NCI-H2196 treated with DMSO at 0.1 percent for 48 hours (cell line): ENCODE measurements around the gene SLC8A2.

ENCODE experiments used
- DNase-seq: peaks from one replicate; lab custom pipeline; 2025; ENCODE audit not compliant: unreplicated experiment; lab: John Stamatoyannopoulos, UW

SLC8A2 gene, protein sequence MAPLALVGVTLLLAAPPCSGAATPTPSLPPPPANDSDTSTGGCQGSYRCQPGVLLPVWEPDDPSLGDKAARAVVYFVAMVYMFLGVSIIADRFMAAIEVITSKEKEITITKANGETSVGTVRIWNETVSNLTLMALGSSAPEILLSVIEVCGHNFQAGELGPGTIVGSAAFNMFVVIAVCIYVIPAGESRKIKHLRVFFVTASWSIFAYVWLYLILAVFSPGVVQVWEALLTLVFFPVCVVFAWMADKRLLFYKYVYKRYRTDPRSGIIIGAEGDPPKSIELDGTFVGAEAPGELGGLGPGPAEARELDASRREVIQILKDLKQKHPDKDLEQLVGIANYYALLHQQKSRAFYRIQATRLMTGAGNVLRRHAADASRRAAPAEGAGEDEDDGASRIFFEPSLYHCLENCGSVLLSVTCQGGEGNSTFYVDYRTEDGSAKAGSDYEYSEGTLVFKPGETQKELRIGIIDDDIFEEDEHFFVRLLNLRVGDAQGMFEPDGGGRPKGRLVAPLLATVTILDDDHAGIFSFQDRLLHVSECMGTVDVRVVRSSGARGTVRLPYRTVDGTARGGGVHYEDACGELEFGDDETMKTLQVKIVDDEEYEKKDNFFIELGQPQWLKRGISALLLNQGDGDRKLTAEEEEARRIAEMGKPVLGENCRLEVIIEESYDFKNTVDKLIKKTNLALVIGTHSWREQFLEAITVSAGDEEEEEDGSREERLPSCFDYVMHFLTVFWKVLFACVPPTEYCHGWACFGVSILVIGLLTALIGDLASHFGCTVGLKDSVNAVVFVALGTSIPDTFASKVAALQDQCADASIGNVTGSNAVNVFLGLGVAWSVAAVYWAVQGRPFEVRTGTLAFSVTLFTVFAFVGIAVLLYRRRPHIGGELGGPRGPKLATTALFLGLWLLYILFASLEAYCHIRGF

DNA sequence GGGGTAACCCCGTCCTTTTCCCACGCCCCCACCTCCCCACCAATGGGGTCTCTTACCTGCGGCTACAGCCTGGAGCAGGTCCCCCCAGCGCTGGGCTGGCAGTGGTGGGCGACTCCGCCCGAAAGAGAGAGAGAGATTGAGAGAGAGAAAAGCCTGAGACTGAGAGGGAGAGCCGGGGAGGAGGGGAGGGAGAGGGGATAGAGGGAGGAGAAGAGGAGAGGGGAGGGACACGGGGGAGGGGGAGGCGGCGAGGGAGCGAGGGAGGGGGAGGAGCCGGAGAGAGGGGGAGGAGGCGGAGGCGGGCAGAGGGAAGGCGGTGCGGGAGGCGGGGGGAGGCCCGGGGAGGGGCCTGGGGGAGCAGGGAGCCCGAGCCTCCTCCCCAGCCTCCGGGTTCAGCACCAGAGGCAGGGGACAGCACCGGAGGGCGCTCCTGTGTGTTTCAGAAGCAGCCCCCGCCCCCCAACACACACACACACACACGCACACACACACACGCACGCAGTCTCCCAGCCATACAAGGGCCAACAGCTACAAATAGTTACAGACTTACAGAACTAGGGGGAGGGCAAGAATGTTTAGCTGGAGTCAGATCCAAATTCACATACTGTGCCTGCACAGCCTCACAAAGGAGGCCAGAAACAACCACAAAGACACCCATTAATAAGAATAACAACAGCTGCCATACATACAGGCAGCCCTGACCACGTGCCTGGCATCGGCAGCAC is at the start of gene SLC8A2:
Gene SLC8A2 (minus strand): TSS at position 161 of the 725 bp plus-strand sequence. CDS start 5,490 bp downstream, outside the sequence.
- DNase-seq = peak; percentile 63

DNA sequence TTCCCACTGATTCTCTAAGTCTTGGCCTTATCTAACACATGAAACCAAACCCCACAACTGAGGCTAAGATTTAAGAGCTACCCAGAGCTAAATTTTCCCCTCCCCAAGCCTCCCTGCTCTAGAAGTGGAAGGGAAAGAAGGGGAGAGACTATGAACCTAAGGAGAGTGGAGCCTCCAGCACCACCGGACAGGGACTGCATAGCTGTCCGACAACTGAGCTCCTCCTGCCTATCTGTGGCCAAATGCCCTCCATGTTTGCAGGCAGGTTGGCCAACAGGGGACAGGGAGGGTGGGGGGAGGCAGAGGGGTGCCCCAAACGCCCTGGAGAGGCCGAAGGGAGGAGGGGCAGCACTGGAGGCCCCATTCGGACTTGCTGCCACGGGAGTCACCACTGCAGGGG is 49.1 kb upstream of the SLC8A2 start:
- no peak for DNase-seq

DNA sequence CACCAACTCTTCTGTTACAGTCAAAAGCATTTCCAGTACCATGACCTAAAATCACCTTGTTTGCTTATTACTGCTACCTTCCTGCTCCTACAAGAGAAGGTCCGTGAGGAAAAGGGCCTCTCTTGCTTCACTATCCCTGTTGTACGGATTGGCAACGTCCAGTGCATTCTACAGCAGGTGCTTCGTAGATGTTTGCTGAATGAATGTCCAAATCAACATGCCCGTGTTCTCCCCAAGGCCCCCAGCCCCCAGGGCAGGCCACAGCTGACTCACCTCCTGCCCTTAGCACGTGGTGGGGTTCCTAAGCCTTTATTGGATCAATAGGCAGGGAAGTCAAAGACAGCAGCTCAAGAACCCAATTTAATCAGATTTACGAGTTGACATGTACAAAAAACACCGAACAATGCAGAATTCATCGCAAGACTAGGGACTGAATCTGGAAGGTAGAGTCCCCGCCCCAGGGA is 48.7 kb upstream of the SLC8A2 start:
- DNase-seq = no peak

DNA sequence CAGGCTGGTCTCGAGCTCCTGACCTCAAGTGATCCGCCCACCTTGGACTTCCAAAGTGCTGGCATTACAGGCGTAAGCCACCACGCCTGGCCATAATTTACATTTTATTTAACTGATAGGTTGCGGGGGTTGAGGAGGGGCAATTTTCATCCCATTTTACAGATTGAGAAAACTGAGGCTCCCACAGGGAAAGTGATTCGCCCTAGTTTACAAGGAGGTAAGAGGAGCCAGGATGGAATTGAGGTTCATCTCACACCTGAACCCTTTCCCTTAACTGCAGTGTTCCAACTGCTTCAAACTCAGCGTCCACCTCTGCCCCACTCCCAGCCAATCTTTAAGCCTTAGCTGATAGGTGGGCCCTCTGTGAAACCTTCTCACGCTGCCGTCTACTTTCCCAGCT is 47.2 kb upstream of the SLC8A2 start:
- no peak for DNase-seq

DNA sequence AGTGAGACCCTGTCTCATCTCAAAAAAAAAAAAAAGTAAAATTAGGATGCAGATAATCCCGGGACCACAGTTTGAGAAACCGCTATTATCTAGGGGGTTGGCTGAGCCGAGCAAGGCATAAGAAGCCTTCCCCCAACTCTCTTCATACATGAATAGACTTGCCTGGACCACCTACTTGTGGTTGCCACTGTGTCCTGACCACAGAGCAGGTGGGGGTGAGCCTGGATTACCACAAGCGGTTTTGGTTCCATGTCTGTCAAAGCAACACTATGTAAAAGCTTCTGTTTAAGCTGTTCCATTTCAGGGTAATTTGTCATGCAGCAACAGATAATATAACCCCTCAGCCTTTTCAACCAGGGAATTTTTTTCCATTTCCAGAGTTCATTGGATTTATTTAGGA is 46.4 kb upstream of the SLC8A2 start:
- DNase-seq = no peak

DNA sequence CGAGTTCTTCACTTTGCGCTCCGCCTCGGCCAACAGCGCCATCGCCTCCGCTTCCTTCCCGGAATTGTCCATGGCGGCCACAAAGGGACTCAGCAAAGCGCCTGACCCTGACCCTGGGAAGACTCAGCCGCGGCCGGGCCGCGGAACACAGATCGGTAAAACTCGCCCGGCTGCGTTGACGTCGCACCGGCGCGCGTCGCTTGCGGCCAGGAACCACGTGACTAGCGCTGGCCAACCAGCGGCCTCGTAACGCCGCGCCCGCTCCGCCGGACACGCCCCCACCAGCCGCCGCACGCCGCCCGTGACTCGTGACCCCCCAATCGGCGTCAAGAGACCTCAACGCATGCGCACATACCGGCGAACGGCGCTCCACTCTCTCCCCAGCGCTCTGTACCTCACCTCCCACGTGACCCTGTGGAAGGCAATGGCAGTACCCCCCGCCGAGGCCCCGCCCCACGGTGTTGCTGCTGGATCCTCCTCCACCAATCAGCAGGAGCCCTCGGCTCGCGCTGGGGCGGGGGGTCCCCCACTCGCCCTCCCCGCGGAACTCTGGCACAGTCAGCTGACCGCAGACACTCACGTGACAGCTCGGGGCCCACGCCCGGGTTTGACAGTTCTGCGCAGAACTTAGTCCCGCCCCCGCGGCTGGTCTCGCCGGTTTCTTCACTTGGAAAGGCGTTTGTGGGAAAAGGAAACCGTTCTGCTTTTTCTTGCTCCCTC is 43.3 kb upstream of the SLC8A2 start, which contains the start of gene NAPA:
Gene NAPA (minus strand): TSS at position 195 of the 720 bp plus-strand sequence. CDS start 123 bp downstream, at position 72.
- DNase-seq = peak; percentile 100

DNA sequence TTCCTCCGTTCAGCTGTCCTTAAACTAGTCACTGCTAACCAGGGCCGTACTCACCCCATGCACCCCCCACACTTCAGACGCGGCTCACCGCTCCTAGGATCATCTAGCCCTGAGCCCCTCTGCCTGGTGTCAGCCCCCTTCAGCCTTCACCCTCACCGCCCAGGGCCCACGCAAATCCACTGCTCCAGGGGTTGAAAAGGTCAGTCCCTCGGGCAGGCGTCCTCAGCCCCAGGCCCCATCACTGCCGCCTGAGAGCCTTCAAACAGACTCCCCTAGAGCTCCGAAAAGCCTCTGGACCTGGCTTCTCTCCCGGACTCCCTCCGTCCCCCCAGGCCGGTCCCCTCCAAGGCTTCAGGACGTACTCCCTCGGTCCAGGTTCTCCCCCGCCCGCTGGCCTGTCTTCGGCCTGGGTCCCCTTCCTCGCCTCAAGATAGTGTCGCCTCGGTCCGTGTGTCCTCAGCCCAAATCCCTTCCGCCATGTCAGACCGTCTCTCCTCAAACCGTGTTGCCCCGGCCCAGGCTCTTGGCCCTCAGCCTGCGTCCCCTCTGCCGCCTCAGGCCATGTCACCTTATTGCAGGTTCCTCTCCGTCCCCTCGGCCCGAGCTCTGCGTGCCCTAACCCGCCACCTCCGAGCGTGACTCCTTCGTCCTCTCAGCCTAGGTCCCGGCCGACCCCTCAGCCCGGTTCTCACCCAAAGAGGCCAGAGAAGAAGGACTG is 42.6 kb upstream of the SLC8A2 start:
- DNase-seq = no peak

DNA sequence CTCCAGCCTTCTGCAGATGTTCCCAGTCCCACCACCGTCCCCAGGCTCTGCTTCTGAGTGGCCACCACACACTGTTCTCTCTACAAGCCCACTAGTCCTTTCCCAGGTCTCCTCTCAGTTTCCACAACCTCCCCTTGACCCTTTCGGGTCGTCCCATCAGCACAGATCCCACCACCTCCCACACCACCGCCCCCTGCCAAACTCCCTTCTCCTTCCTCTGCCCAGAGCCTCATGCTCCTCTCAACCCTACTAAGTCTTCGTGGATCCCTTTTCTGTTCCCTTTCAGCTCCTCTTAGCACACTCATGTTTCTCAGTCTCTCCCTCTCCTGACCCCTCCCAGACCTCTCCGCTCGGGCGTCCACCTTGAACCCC is 41.2 kb upstream of the SLC8A2 start:
- no peak for DNase-seq

DNA sequence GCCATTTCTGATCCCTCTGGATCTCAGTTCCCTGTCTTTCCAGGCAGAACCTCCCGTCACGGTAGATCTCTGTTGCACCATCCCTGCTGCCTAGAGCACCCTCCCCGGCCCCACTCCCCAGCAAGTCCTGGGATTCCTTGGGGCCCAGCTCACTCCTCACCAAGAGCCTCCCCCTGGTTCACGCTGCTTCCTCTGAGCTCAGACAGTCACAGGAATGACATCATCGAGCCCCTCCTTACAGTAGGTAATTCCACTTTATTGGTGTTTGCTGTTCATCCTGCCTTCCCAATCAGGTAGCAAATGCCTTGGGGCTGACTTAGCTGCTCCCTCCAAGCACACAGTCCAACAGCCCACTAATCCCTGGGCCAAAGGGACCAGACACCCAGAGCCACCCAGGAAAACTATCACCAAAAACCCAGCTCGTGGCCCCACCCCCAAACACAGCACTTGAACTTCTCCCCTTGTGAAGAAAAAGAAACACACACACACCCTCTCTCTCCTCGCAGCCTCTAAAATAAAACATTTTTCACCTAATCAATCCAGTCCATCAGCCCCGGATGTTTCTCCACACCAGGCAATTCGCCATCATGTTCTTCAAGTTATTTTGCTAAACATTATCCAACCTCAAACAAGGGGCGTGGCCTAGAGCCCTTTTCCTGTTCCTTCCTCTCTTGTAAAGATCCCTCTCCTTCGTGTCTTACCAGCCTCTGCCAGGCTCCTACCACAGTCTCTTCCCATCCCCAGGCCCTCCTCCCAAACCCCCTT is 40.7 kb upstream of the SLC8A2 start:
- no peak for DNase-seq

DNA sequence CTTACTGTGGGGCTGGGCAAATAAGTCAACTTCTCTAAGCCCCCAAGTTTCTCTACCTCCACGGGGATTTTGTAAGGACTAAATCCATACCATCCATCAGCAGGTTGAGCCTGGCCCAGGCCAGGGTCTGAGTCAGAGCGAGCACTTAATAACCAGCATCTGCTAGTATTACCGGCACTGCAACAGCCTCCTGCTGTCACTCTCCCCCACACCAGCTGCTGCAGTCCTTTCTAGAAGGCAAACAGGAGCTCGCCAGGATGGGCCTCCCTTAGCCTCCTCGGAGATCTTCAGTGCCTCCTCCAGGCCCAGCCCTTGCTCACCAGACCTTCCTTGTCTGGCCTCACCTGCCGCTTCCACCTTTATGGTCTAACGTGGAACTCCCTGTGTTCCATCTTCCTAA is 40.0 kb upstream of the SLC8A2 start:
- DNase-seq = no peak

DNA sequence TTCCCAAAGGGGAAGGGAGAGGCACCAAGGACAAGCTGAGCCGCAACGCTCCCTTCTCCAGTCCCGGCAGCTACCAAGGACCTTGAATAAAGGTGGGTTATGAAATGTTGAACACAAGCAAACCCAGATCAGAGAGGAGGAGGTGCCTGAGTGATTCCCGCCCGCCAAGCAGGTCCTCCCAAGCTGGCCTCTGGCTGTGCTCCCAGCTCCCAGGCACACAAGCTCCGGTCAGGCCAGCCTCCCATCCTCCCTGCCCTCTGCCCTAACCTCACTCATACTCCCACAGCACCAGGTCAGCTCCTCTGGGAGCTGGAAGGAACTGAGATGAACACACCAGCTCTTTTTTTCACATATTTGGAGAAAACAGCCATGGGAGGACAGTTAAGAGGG is 39.4 kb upstream of the SLC8A2 start:
- DNase-seq = no peak

DNA sequence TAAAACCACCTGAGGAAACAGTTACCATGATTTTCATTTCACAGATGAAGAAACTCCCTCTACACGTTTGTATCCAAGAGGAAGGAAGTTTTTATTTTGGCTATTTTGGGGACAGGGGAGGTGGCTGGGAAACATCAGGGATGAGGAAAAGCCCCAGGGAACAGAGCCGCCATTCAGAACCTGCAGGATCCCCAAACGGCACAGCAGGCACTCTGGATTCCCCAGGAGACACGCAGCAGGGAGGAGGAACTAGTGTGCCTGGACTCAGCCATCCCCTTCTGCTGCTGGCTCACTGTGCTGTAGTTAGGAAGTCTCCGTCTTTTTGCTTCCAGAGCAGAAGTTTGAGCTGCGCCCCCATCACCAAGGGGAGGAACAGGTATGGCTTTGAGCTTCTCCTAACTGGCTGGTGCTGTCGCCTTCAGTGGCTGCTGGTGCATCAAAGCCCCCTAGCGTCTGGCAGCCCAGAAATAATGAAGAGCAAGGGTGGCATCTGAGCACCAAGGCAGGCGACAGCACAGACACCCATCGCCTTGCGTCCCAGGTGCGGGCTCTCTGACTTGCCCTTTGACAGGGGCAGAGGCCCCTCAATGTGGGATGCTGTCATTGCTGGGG is 38.9 kb upstream of the SLC8A2 start:
- DNase-seq = no peak

DNA sequence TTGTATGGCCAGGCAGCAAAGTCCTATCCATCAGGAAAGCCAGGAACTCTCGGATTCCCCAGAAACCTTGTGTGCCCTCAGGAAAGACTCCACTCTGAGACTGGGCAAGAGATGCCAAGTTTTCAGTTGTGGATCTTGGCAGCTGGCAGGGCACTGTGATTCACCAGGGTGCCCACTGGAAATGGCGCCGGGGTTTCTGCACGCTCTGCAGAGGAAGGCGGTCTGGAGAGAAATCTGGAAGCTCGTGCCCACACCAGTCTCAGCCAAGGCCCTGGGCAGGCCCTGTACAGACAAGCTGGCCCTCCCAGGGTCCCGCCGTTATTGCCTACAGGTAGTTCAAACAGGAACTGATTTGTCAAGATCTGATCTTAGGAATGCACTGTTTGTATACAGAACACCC is 38.3 kb upstream of the SLC8A2 start:
- DNase-seq = no peak

DNA sequence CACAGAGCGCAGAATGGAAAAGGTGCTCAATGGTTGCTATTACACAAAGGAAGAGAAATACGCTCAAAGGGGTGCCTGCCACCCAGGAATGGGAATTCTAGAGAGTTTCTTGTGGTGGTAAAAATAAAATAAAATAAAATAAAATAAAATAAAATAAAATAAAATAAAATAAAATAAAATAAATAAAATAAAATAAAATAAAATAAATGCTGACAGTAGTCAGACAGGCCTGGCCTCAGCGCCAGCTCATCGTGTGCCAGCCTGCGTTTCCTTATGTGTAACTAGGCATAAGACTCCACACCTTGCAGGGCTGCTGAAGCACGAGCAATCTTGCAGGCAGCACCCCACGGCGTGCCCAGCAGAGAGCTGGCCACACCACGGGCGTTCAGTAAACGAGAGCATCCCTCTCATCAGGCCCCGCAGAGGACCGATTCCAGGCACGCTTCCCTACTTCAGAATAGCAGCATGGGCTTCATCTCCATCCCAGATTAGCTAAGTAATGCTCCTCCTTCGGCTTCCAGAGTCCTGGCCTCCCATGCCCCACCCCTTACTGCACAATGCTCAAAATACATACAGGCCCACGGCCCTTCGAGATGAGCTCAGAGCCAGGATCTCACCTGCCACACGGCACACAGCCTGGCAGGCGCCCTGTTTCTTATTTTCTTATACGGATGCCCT is 37.6 kb upstream of the SLC8A2 start:
- no peak for DNase-seq

DNA sequence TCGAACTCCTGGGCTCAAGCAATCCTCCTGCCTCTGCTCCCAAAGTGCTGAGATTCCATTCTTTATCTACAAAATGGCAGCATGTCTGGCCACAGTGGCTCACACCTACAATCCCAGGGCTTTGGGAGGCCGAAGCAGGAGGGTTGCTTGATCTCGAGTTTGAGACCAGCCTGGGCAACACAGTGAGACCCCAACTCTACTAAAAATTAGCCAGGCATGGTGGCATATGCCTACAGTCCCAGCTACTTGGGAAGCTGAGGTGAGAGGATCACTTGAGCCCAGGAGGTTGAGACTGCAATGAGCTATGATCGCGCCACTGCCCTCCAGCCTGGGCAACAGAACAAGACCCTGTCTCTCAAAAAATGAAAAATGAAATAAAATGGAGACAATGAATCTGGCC is 37.0 kb upstream of the SLC8A2 start:
- no peak for DNase-seq

DNA sequence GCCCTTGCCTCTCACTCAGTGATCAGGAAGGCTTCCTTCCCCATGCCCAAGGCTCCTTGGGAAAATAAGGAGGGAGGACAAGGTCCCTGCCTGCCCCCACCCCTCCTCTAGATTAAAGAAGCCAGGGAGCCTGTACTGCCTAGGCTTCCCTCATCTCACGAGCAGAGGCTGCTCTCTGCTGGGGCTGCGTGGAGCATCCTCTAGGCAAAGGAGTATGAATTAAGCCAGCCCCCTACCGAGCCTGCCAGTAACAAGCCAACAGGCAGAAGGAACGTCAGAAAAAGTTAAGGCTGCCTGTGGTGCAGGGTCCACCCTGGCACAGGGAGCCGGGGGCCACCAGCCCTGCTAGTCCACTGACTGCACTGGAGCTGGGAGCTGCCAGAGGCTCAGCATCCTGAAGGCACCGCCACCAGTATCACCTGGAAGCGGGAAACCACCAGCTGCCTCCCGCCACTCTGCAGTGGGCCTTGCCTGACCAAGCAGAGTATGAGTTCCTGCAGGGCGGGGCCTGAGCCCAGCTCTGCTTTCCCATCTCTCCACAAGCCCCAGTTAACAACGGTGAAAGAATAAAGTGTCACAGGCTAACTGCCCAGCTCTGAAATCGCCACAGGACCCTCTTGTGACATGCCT is 36.3 kb upstream of the SLC8A2 start:
- no peak for DNase-seq

DNA sequence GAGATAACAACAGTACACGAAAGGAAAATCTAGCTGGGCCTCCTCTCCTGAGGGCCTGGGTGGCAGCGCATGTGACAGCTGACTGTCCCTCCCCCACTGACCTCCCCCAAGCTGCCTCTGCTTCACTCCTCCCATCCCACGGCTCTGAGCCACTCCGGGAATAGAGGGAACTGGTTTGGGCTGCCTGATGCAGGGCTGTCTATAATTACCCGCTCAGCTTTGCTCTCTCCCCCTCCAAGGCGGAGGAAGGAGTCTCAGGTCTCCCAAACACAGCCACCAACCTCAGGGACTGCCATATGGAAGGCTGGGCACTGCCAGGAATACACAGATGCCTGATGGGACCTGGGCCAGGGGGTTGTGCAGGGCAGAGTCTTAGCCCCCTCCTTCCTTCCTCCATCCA is 35.3 kb upstream of the SLC8A2 start:
- no peak for DNase-seq

DNA sequence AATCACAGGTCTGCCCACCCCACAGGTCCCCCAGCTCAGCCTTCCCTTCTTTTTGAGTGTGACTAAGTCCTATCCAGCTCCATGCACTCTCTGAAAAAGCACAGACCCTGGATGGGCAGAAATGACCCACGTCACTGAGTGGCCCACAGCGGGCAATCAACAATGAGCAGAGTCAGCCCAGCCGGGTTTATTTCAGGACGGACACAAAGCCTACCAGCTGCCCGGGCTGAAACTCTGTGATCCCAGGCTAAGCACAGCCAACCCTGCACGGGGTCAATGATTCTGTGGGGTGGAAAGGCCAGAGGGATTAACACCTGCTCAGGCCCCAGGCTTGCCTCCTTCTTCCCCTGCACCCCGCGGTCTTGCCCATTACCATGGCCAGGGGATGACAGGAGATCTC is 34.8 kb upstream of the SLC8A2 start:
- DNase-seq = no peak
